PFSK-1 (cell line): ENCODE results near the gene OR7D2.

Experiments
- POLR2AphosphoS5 ChIP-seq: IDR thresholded peaks from 2 replicates; pipeline ENCODE4 v1.6.1; 2012; ENCODE audit warnings: low read depth, mild to moderate bottlenecking, control low read depth, low read length, moderate library complexity
- REST ChIP-seq, 2 experiments: IDR thresholded peaks; 2 replicates each; pipeline versions ENCODE4 v1.6.1 to v1.8.0; 2011 to 2012; ENCODE audit warnings: low read depth in 2 of 2, low read length in 2 of 2, control low read depth in 1 of 2, inconsistent platforms in 1 of 2, mild to moderate bottlenecking in 1 of 2, moderate library complexity in 1 of 2; ENCODE audit not compliant: insufficient read depth in 1 of 2
- SIN3A ChIP-seq: IDR thresholded peaks from 2 replicates; pipeline ENCODE4 v1.6.1; 2012; ENCODE audit warnings: mild to moderate bottlenecking, low read length, moderate library complexity, borderline replicate concordance; ENCODE audit not compliant: insufficient read depth
- TAF1 ChIP-seq: IDR thresholded peaks from 2 replicates; pipeline ENCODE4 v1.6.1; 2012; ENCODE audit warnings: low read length, control low read depth, borderline replicate concordance; ENCODE audit not compliant: insufficient read depth

- no peak for TF ChIP-seq REST (IDR thresholded peaks at IDR 0.05; ENCODE audit: insufficient read depth in 1 of 2, low read depth in 2 of 2, low read length in 2 of 2)
- TF ChIP-seq TAF1: no peak
- TF ChIP-seq POLR2AphosphoS5: no peak
- no peak for TF ChIP-seq SIN3A
Observed at GRCh38 chr19:9171393-9171991, 7.3 kb upstream of the OR7D2 start.
